Suprapubic skin (tissue), 4 donors: ENCODE measurements around the gene NUDT3. TPM values are rescaled to one million over a fixed set of nuclear protein-coding genes. Genes with fewer than 3 reads are reported as not detected.

ENCODE experiments used
- DNase-seq, 2 donors: peaks; one replicate each; pipeline ENCODE4 v3.0.0-alpha.2; 2019; ENCODE audit warnings: low spot score in 2 of 2
- H3K27ac ChIP-seq: fragments of 200-600 bp; sonication (generic); one replicate; pipeline ENCODE4 v1.5.1; 2019
- H3K27me3 ChIP-seq: fragments of 200-600 bp; sonication (generic); one replicate; pipeline ENCODE4 v1.5.1; 2019
- H3K36me3 ChIP-seq: fragments of 200-600 bp; sonication (generic); one replicate; pipeline ENCODE4 v1.5.1; 2019
- H3K4me1 ChIP-seq: fragments of 200-600 bp; sonication (generic); one replicate; pipeline ENCODE4 v1.5.1; 2019
- H3K4me3 ChIP-seq: fragments of 200-600 bp; sonication (generic); one replicate; pipeline ENCODE4 v1.5.1; 2019; ENCODE audit warnings: mild to moderate bottlenecking
- H3K9me3 ChIP-seq: fragments of 200-600 bp; sonication (generic); one replicate; pipeline ENCODE4 v1.5.1; 2019
- EP300 ChIP-seq: sonication (generic); formaldehyde crosslinking; IDR thresholded peaks from one replicate; pipeline ENCODE4 v1.6.1; 2017; ENCODE audit warnings: antibody characterized with exemption
- POLR2A ChIP-seq, 2 donors: fragments of 450-650 bp; IDR thresholded peaks; one replicate each; pipeline ENCODE4 v1.6.1; 2017; ENCODE audit warnings: antibody characterized with exemption in 2 of 2, mild to moderate bottlenecking in 2 of 2, moderate library complexity in 2 of 2
- POLR2AphosphoS5 ChIP-seq, 3 donors: sonication (generic); formaldehyde crosslinking; IDR thresholded peaks; one replicate each; pipeline ENCODE4 v1.6.1; 2017; ENCODE audit warnings: antibody characterized with exemption in 3 of 3
- WGBS: methylation state at CpG from one replicate; pipeline ENCODE4 v1.1.5; 2018; 5-methylcytosine and 5-hydroxymethylcytosine counted together
- total RNA-seq, 4 donors: library from RNA; depleted of rRNA; stranded (reverse); fragments of >200 nt; gene quantifications; one replicate each; pipeline ENCODE4 v1.1.0, GENCODE V29; 2016
- TF ChIP-seq, protein P1 (sequence below), 2 donors: fragments of 200-600 bp in 1 of 2; fragments of 450-650 bp in 1 of 2; sonication (generic) in 1 of 2; IDR thresholded peaks; one replicate each; pipeline ENCODE4 v1.5.1; 2016 to 2019; ENCODE audit warnings: antibody characterized with exemption in 2 of 2, mild to moderate bottlenecking in 1 of 2, moderate library complexity in 1 of 2

NUDT3 gene
- total RNA-seq, 4 donors from 2014 or later, result 23.2 to 34.6 (median 28.0) TPM

DNA sequence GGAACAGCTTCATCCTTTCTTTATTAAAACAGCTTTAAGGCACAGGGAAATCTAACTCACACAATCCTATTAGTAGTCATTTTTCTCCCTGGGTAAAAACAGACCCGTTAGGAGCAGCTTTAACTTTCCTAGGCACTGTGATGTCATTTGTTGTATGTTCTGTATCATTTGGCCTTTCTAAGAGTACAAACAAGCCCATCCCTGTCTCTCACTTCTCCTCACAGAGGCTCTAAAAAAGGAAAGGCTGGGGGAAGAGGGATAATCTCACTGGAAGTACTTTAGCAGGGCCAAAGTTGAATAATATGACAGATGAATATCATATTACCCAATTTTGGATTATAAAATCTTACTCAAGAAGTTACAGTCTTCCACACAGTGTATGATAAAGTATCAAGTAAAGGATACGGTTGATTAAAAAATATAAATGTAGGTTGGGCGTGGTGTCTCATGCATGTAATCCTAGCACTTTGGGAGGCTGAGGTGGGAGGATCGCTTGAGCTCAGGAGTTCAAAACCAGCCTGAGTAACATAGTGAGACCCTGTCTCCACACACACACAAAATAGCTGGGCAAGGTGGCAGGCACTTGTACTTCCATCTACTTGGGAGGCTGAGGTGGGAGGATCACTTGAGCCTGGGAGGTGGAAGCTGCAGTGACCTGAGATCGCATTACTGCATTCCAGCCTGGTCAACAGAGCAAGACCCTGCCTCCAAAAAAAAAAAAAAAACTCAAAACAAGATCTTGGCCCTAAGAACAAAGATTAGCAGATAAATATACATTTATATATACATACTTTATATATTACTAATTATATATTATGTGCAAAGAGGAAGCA lies 7.9 kb downstream of the NUDT3 start:
- DNase-seq, result no peak
- no peak for TF ChIP-seq POLR2AphosphoS5 (IDR thresholded peaks at IDR 0.05)
- 88% methylated on average over 5 of the region's 5 CpGs for WGBS
- Histone ChIP-seq H3K9me3 (no peaks in the 10 kb centered on the region), H3K27me3 (no peaks in the 10 kb centered on the region), H3K36me3 (no peaks in the 10 kb centered on the region), H3K4me3 (no peak overlapping the region), H3K4me1 (peaks cover 27% of the 10 kb centered on the region), H3K27ac (no peak overlapping the region)

DNA sequence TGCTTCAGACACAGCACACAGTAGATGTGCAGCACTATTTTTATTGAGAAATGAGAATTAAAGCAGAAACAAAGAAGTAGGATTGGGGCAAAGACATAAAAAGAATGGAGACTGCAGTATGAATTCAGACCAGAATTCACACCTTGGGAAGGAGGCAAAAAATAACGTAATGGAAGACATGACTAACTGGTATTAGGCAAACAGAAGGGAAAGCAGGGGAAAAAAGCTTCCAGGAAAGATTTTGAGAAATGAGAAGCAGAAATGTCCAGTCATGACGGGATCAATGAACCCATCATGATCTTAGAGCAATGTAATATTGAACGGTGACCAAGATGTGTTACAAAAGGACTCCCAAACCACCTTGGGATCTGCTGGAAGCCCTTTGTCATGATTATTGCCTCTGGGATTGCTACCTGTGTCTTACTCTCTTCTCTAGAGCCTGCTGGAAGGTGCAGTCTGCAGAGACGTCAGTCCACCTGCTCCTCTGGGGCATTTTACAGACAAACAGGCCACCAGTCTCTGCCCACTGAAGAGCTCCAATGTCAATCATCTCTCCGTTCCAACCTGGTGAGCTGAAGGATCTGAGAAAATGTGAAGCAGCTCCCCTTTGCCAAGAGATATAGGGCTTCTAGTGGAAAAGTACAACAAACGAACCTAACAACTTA lies 8.7 kb downstream of the NUDT3 start:
- H3K36me3 ChIP-seq, result no peaks in the 10 kb centered on the region
- H3K9me3 ChIP-seq, result no peaks in the 10 kb centered on the region
- no peak for TF ChIP-seq EP300
- no peak for TF ChIP-seq POLR2AphosphoS5 (IDR thresholded peaks at IDR 0.05)
- no peak for TF ChIP-seq POLR2A (IDR thresholded peaks at IDR 0.05)
- TF ChIP-seq, protein P1, sequence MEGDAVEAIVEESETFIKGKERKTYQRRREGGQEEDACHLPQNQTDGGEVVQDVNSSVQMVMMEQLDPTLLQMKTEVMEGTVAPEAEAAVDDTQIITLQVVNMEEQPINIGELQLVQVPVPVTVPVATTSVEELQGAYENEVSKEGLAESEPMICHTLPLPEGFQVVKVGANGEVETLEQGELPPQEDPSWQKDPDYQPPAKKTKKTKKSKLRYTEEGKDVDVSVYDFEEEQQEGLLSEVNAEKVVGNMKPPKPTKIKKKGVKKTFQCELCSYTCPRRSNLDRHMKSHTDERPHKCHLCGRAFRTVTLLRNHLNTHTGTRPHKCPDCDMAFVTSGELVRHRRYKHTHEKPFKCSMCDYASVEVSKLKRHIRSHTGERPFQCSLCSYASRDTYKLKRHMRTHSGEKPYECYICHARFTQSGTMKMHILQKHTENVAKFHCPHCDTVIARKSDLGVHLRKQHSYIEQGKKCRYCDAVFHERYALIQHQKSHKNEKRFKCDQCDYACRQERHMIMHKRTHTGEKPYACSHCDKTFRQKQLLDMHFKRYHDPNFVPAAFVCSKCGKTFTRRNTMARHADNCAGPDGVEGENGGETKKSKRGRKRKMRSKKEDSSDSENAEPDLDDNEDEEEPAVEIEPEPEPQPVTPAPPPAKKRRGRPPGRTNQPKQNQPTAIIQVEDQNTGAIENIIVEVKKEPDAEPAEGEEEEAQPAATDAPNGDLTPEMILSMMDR (IDR thresholded peaks at IDR 0.05), result no peak
- WGBS, result 84% methylated on average over 6 of the region's 6 CpGs
- no peak overlapping the region for H3K27ac ChIP-seq
- H3K4me3 ChIP-seq, result no peak overlapping the region
- DNase-seq, result no peak
- peaks cover 27% of the 10 kb centered on the region for H3K4me1 ChIP-seq
- no peaks in the 10 kb centered on the region for H3K27me3 ChIP-seq

DNA sequence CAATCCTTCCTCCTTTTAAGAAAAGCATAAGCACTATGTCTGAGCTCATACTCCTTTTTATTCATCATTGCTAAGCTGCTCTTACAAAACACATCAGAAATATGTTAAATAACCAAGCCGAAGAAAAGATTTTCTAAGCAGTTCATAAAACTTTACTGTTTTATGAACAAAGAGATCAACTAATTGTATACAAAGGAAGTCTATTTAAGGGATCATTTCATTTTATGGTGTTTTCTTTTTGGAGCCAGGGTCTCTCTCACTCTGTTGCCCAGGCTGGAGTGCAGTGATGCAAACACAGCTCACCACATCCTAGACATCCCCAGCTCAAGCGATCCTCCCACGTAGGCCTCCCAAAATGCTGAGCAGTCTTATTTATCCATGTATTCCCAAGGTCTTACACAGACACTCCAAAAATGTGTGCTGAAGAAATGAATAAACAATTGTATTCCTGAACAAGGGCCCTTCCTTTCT lies 9.3 kb downstream of the NUDT3 start:
- 70% methylated on average over 3 of the region's 3 CpGs for WGBS
- peaks cover 23% of the 10 kb centered on the region for H3K4me1 ChIP-seq
- H3K27ac ChIP-seq, result no peak overlapping the region

DNA sequence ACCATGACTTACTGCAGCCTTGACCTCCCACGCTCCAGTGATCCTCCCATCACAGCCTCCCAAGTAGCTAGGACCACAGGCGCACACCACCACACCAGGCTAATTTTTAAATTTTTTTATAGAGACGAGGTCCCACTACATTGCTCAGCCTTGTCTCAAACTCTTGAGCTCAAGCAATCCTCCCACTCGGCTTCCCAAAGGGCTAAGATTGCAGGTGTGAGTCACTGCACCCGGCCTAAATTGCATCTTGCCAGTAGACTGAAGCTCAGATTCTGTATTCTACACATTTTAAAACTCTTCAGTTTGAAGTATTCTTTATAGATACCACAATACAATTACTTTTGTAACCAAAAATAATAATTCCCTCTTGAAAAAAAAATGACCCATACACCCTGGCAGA lies 11.4 kb downstream of the NUDT3 start:
- DNase-seq, result no peak
- H3K4me3 ChIP-seq, result no peak overlapping the region
- H3K27ac ChIP-seq, result no peak overlapping the region
- no peaks in the 10 kb centered on the region for H3K27me3 ChIP-seq
- WGBS, result 92% methylated on average over 5 of the region's 5 CpGs
- H3K36me3 ChIP-seq, result no peaks in the 10 kb centered on the region
- H3K9me3 ChIP-seq, result no peaks in the 10 kb centered on the region
- TF ChIP-seq POLR2AphosphoS5 (IDR thresholded peaks at IDR 0.05) (no peak), EP300 (no peak), POLR2A (IDR thresholded peaks at IDR 0.05) (no peak)
- TF ChIP-seq, protein P1 (IDR thresholded peaks at IDR 0.05), result no peak
- peaks cover 16% of the 10 kb centered on the region for H3K4me1 ChIP-seq

More for the DNA sequence above, 9.3 kb downstream of the NUDT3 start:
- no peak for DNase-seq
- Histone ChIP-seq H3K36me3 (no peaks in the 10 kb centered on the region), H3K9me3 (no peaks in the 10 kb centered on the region), H3K4me3 (no peak overlapping the region), H3K27me3 (no peaks in the 10 kb centered on the region)
- TF ChIP-seq, protein P1 (IDR thresholded peaks at IDR 0.05), result no peak
- TF ChIP-seq POLR2A (IDR thresholded peaks at IDR 0.05) (no peak), EP300 (no peak), POLR2AphosphoS5 (IDR thresholded peaks at IDR 0.05) (no peak)

DNA sequence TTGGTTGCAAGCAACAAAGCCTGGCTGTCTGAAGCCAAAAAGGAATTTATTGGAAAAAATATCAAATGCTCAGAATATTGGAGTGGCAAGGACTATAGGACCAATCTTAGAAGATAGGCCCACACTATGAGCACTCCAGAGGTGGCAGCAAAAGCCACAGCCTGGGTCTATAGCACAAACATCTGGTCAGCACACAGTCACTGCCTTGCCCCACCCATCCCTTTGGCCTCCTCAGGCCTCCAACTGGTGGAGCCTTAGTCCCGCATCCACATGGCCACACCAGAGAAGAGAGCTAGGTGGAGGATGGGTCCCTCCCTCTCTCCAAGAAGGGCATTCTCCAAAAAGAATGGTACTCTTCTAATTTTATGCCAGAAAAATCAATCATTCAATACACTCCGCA lies 14.0 kb downstream of the NUDT3 start:
- WGBS, result 92% methylated on average over 2 of the region's 2 CpGs
- TF ChIP-seq POLR2AphosphoS5 (IDR thresholded peaks at IDR 0.05) (no peak), EP300 (no peak), POLR2A (IDR thresholded peaks at IDR 0.05) (no peak)
- TF ChIP-seq, protein P1 (IDR thresholded peaks at IDR 0.05), result no peak

More for the DNA sequence above, 14.0 kb downstream of the NUDT3 start:
- H3K27ac ChIP-seq, result no peak overlapping the region
- H3K36me3 ChIP-seq, result no peaks in the 10 kb centered on the region
- H3K27me3 ChIP-seq, result no peaks in the 10 kb centered on the region
- no peak for DNase-seq
- H3K4me3 ChIP-seq, result no peak overlapping the region
- H3K4me1 ChIP-seq, result peaks cover 7% of the 10 kb centered on the region
- H3K9me3 ChIP-seq, result no peaks in the 10 kb centered on the region
